Body of pancreas (tissue), 4 donors: ENCODE results near the gene JMJD4.

Experiments used
- POLR2A ChIP-seq, 3 donors: fragments of 450-650 bp; IDR thresholded peaks; one replicate each; pipeline ENCODE4 v1.6.1; 2016; ENCODE audit warnings: antibody characterized with exemption in 3 of 3, mild to moderate bottlenecking in 2 of 3
- TF ChIP-seq, protein P1 (sequence below), 7 experiments: fragments of 450-650 bp in 4 of 7; fragments of 200-600 bp in 3 of 7; sonication (generic) in 3 of 7; IDR thresholded peaks; one replicate each; pipeline ENCODE4 v1.5.1; 2016 to 2019; ENCODE audit warnings: antibody characterized with exemption in 7 of 7

DNA sequence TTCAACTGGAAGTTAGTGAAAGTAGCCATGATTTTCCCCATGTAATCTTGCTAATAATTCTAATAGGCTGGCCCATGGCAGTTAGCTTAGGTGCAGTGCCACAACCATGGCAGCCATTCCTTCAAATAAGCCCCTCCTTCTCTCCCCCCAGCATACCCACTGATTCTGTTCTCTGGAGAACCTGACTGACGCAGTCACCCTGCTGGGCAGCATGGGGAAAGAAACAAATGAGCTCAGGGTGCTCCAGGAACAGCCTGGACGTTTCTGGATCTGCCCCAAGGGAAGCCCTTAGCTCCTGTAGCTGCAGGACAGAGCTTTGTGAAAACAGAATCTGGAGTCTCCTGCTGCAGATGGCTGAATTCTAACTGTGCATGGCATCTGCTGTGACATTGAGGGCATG lies 22.7 kb upstream of the JMJD4 start:
- TF ChIP-seq, protein P1, sequence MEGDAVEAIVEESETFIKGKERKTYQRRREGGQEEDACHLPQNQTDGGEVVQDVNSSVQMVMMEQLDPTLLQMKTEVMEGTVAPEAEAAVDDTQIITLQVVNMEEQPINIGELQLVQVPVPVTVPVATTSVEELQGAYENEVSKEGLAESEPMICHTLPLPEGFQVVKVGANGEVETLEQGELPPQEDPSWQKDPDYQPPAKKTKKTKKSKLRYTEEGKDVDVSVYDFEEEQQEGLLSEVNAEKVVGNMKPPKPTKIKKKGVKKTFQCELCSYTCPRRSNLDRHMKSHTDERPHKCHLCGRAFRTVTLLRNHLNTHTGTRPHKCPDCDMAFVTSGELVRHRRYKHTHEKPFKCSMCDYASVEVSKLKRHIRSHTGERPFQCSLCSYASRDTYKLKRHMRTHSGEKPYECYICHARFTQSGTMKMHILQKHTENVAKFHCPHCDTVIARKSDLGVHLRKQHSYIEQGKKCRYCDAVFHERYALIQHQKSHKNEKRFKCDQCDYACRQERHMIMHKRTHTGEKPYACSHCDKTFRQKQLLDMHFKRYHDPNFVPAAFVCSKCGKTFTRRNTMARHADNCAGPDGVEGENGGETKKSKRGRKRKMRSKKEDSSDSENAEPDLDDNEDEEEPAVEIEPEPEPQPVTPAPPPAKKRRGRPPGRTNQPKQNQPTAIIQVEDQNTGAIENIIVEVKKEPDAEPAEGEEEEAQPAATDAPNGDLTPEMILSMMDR (IDR thresholded peaks at IDR 0.05), result no peak
- TF ChIP-seq POLR2A (IDR thresholded peaks at IDR 0.05), result no peak
